ENCODE results near the gene SMOC2.

SMOC2 gene

GRCh38 chr6:168634541-168635328, 193.8 kb downstream of the SMOC2 start:
- no peak for DNase-seq

GRCh38 chr6:168636147-168637004, 195.4 kb downstream of the SMOC2 start:
- no peak for DNase-seq

- DNase-seq = no peak
These were observed 196.8 kb downstream of the SMOC2 start for GRCh38 chr6:168637834-168638233.

GRCh38 chr6:168638468-168639271, 197.7 kb downstream of the SMOC2 start:
- no peak for DNase-seq

GRCh38 chr6:168640181-168640580, 199.2 kb downstream of the SMOC2 start:
- no peak for DNase-seq

GRCh38 chr6:168640768-168641167, 199.8 kb downstream of the SMOC2 start:
- DNase-seq = no peak

GRCh38 chr6:168641446-168641845, 200.5 kb downstream of the SMOC2 start:
- DNase-seq = no peak

GRCh38 chr6:168643401-168643800, 202.4 kb downstream of the SMOC2 start:
- no peak for DNase-seq

- no peak for DNase-seq
These were observed 204.3 kb downstream of the SMOC2 start for GRCh38 chr6:168645326-168645725.

- DNase-seq = no peak
These were observed 206.3 kb downstream of the SMOC2 start for GRCh38 chr6:168647271-168647670.

- no peak for DNase-seq
These were observed 207.5 kb downstream of the SMOC2 start for GRCh38 chr6:168648240-168649125.

GRCh38 chr6:168649209-168649608, 208.2 kb downstream of the SMOC2 start:
- DNase-seq = no peak

- DNase-seq = no peak
These were observed 209.7 kb downstream of the SMOC2 start for GRCh38 chr6:168650671-168651111.

- DNase-seq = no peak
These were observed 214.6 kb downstream of the SMOC2 start for GRCh38 chr6:168655462-168656152.

- no peak for DNase-seq
These were observed 217.1 kb downstream of the SMOC2 start for GRCh38 chr6:168658059-168658458.

- DNase-seq = no peak
These were observed 219.5 kb downstream of the SMOC2 start for GRCh38 chr6:168660400-168660945.

GRCh38 chr6:168662301-168662936, 221.4 kb downstream of the SMOC2 start:
- no peak for DNase-seq

GRCh38 chr6:168663041-168663440, 222.1 kb downstream of the SMOC2 start:
- DNase-seq = no peak

GRCh38 chr6:168664956-168665355, 224.0 kb downstream of the SMOC2 start:
- no peak for DNase-seq

- DNase-seq = no peak
These were observed 225.2 kb downstream of the SMOC2 start for GRCh38 chr6:168666170-168666569.

Data from KG1 (cell line).